HUES6 (cell line): Measurements from ENCODE around the gene HRC.
A peak's percentile ranks its signal among the peaks of the same experiment; 100 is the strongest.

Experiments
- H3K27ac ChIP-seq: 2 replicates; pipeline ENCODE4 v1.7.0; 2013; ENCODE audit warnings: low read depth, mild to moderate bottlenecking, low read length, inconsistent platforms
- H3K27me3 ChIP-seq: 2 replicates; pipeline ENCODE4 v1.6.1; 2013; ENCODE audit warnings: low read length; ENCODE audit not compliant: control insufficient read depth, insufficient read depth
- H3K36me3 ChIP-seq: 2 replicates; pipeline ENCODE4 v1.6.1; 2013; ENCODE audit warnings: low read length; ENCODE audit not compliant: control insufficient read depth, insufficient read depth
- H3K4me1 ChIP-seq: 2 replicates; pipeline ENCODE4 v1.6.1; 2013; ENCODE audit warnings: low read length; ENCODE audit not compliant: control insufficient read depth, insufficient read depth
- H3K4me3 ChIP-seq: 2 replicates; pipeline ENCODE4 v1.5.1; 2013; ENCODE audit warnings: low read depth, low read length
- H3K9ac ChIP-seq: one replicate; pipeline ENCODE4 v1.6.1; 2013; ENCODE audit warnings: mild to moderate bottlenecking, low read length
- H3K9me3 ChIP-seq: 2 replicates; pipeline ENCODE4 v1.6.1; 2013; ENCODE audit warnings: low read depth, low read length; ENCODE audit not compliant: control insufficient read depth, insufficient read depth

HRC gene

DNA sequence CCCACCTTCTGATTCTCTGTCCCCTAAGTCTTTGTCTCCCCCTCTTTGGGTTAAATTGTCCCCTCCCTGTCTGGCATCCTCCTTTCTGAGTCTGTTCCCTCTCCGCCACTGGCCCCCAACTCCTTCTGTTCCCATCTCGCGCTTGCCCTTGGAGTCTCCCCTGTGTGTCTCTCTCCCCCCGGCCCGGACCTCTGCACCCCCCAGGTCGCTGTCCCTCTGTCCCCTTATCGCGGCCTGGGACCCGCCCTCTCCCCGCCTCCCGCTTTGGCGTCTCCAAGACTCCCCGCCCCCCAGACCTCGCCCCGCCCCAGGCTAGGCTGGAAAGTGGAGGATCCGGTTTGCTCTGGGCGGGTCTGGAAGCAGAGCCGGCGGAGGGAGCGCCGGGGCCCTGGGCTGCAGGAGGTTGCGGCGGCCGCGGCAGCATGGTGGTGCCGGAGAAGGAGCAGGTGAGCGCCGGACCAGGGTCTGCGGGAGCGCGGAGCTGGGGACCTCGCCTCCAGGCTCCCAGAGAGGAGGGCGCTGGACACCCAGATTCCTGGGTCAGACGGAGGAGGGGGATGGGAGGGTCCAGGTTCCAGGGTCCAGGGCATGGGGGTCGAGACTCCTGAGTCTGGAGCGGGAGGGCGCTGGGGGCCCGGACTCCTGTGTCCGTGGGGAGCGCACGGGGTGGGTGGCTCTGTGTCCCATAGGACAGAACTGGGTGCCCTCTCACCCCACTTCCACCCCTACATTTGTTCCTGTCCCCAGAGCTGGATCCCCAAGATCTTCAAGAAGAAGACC, 2.4 kb upstream of the HRC start, which contains the start of gene TRPM4:
TRPM4 (plus strand) TSS at position 348 of the 780 bp plus-strand sequence; CDS start at position 423, 75 bp downstream.
- Histone ChIP-seq H3K4me1 (peaks cover 19% of the 10 kb centered on the region), H3K9ac (peak within 1 kb of the TSS; percentile 63), H3K27me3 (peaks cover 51% of the 10 kb centered on the region), H3K27ac (no peak within 1 kb of the TSS), H3K4me3 (peak within 1 kb of the TSS; percentile 93), H3K36me3 (no peaks in the 10 kb centered on the region), H3K9me3 (no peaks in the 10 kb centered on the region)

GRCh38 chr19:49155820-49156346, 687 bp upstream of the HRC start:
- no peaks in the 10 kb centered on the region for H3K9me3 ChIP-seq
- H3K27ac ChIP-seq = no peak overlapping the region
- H3K4me1 ChIP-seq = peaks cover 25% of the 10 kb centered on the region
- H3K4me3 ChIP-seq = peak overlapping the region; percentile 22; the same call in 1 of the 2 replicates
- H3K9ac ChIP-seq = no peak overlapping the region
- peaks cover 53% of the 10 kb centered on the region for H3K27me3 ChIP-seq
- H3K36me3 ChIP-seq = no peaks in the 10 kb centered on the region

- peaks cover 53% of the 10 kb centered on the region for H3K27me3 ChIP-seq
- H3K4me1 ChIP-seq = peaks cover 25% of the 10 kb centered on the region
- no peaks in the 10 kb centered on the region for H3K36me3 ChIP-seq
- H3K9ac ChIP-seq = no peak overlapping the region
- no peak overlapping the region for H3K4me3 ChIP-seq
- no peaks in the 10 kb centered on the region for H3K9me3 ChIP-seq
- no peak overlapping the region for H3K27ac ChIP-seq
These were observed 917 bp downstream of the HRC start for GRCh38 chr19:49154279-49154678.

DNA sequence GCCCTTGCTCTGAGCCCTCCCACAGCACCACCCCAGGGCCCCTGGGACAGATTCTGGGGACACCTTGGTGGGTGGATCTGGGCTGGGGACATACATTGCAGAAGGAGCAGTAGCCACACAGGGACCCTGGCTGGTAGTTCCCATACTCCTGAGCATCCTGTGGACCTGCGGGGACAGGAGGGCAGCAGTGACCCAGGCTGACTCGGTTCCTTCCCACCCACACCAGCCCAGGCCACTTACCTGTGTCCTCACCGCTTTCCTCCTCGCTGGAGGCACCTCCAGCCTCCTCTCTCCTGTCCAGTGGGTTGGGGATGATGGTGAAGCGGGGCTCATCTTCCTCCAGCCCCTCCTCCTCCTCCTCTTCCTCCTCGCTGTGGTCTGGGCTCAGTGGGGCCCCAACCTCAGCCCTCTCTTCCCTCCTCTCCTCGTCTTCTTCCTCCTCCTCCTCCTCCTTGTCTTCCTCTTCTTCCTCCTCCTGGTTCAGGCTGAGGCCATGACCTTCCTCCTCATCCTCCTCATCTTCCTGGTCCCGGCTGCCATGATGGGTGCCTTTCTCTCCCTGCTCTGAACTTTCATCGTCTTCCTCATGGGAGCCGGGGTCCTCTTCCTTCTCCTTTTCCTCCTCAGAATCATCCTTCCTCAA, 1.9 kb downstream of the HRC start:
- Histone ChIP-seq H3K9me3 (no peaks in the 10 kb centered on the region), H3K4me1 (peaks cover 29% of the 10 kb centered on the region), H3K27ac (no peak overlapping the region), H3K9ac (no peak overlapping the region), H3K27me3 (peaks cover 49% of the 10 kb centered on the region), H3K36me3 (no peaks in the 10 kb centered on the region), H3K4me3 (no peak overlapping the region)

DNA sequence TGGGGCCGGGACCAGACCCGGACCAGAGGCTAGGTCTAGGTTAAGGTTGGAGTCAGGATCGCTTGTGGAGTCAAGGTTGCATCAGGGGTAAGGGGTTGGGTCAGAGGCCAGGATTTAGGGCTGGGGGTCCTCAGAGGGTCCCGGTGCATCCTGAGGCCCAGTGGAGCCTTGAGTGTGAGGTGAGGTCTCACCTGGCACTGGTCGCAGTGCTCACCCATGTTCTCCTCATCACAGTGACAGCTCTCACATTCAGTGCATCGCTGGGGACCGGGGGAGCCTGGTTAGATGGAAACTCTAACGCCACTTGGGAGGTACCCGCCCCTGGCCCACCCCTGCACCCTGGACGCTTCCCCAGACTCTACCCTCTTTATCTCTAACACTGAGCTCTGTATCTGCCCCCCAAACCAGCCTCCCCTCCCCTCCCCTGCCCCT, 3.1 kb downstream of the HRC start:
- peaks cover 31% of the 10 kb centered on the region for H3K4me1 ChIP-seq
- H3K9me3 ChIP-seq = no peaks in the 10 kb centered on the region
- no peaks in the 10 kb centered on the region for H3K36me3 ChIP-seq
- H3K27me3 ChIP-seq = peaks cover 40% of the 10 kb centered on the region
- no peak overlapping the region for H3K27ac ChIP-seq
- no peak overlapping the region for H3K9ac ChIP-seq
- H3K4me3 ChIP-seq = peak overlapping the region; percentile 47

GRCh38 chr19:49151267-49152118, 3.7 kb downstream of the HRC start:
- Histone ChIP-seq H3K27me3 (peaks cover 37% of the 10 kb centered on the region), H3K27ac (no peak overlapping the region), H3K9me3 (no peaks in the 10 kb centered on the region), H3K9ac (no peak overlapping the region), H3K36me3 (no peaks in the 10 kb centered on the region), H3K4me3 (peak overlapping the region; percentile 92), H3K4me1 (peaks cover 31% of the 10 kb centered on the region)

DNA sequence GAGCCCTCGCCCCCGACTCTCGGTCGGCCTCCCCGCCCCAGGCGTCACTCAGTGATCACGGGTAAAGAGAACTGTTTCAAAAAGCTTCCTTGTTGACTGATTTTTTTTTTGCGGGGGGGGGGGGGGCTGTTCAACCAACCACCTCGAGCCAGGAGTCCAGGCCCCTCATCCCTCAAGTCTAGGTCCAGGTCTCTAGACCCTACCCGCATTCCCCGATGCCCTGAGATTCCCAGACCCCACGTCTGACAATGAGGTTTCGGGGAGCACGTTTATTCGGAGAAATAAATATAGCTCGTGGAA, 4.3 kb downstream of the HRC start:
- H3K27me3 ChIP-seq = peaks cover 31% of the 10 kb centered on the region
- peaks cover 29% of the 10 kb centered on the region for H3K4me1 ChIP-seq
- H3K9me3 ChIP-seq = no peaks in the 10 kb centered on the region
- no peak overlapping the region for H3K27ac ChIP-seq
- H3K9ac ChIP-seq = no peak overlapping the region
- H3K36me3 ChIP-seq = no peaks in the 10 kb centered on the region
- H3K4me3 ChIP-seq = peak overlapping the region; percentile 92

DNA sequence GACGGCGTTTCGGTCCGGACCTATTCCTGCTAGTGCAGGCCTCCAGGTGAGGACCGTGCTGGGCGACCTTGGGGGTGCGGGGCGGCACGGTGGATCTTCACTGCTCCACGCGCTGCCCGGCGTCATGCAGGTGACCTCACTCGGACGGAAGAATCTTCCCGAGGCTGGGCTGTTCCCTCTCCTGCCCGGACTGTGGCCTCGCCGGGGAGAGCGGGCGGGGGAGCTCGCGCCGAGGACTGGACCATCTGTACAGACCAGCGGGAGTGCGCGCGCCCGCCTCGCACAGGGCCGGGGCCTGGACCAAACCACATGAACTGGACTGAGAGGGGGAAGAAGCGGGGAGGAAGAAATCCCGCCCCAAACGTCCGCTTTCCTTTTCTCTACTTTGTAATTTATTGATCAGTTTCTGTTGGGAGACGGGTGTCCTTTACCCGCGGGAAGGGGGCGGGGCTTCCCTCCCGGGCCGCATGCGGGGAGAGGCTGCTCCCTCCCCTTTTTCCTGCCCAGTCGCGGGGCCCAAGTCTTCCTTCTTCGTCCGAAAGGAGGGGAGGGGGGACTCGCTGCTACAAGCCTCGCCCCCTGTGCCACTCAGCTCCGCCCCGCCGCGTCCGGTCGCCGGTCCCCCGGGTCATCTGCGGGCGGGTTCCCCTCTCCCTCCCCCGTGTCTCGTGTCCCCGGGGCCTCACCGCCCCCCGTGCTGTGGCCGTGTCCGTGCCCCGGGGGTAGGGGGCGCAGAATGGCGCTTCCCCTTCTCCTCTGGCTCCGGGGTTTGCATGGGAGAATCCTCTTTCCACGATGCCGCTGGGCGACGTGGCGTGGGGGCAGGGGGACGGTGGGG, 4.9 kb downstream of the HRC start:
- Histone ChIP-seq H3K9me3 (no peaks in the 10 kb centered on the region), H3K9ac (peak overlapping the region; percentile 85), H3K27ac (peak overlapping the region; percentile 89), H3K4me3 (peak overlapping the region; percentile 92), H3K4me1 (peaks cover 28% of the 10 kb centered on the region), H3K36me3 (no peaks in the 10 kb centered on the region), H3K27me3 (peaks cover 27% of the 10 kb centered on the region)

DNA sequence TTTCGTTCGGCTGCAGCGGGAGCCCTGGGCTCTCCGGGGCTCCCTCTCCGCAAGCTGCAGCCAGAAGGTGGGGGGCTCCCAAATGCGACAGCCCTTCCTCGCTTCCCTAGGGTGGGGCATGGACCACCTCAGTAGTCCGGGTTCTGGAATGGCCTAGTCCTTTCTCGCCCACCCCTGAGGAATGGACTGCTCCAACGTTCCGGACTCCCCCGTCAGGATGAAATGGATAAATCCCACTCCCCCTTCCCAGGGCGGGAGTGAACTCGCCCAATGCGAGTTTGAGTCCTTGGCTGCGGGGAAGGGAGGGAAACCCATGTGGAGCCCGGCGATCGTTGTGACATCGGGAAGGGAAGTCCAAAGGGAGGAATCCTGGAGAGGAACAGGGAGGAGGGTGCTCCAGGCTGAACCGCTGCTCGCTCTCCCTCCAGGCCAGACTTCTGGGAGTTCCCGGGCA, 5.5 kb downstream of the HRC start:
- H3K4me1 ChIP-seq = peaks cover 23% of the 10 kb centered on the region
- no peaks in the 10 kb centered on the region for H3K36me3 ChIP-seq
- peak overlapping the region; percentile 92 for H3K4me3 ChIP-seq
- H3K27me3 ChIP-seq = peaks cover 23% of the 10 kb centered on the region
- H3K27ac ChIP-seq = peak overlapping the region; percentile 89
- H3K9ac ChIP-seq = peak overlapping the region; percentile 85
- no peaks in the 10 kb centered on the region for H3K9me3 ChIP-seq
